Measurements from ENCODE around the gene TSC2.

The TSC2 gene

GRCh38 chr16:2084895-2085625 is 37.3 kb downstream of the TSC2 start:
- H3K4me3 ChIP-seq (ENCODE audit: low read length): no peak overlapping the region
- no peak for DNase-seq (ENCODE audit: low read depth)
- TF ChIP-seq CTCF (conservative IDR thresholded peaks at IDR 0.05; ENCODE audit: low read depth, low read length): no peak

GRCh38 chr16:2085669-2086068 is 37.9 kb downstream of the TSC2 start:
- no peak for DNase-seq (ENCODE audit: low read depth)
- H3K4me3 ChIP-seq (ENCODE audit: low read length): no peak overlapping the region
- TF ChIP-seq CTCF (conservative IDR thresholded peaks at IDR 0.05; ENCODE audit: low read depth, low read length): no peak

- TF ChIP-seq CTCF (conservative IDR thresholded peaks at IDR 0.05; ENCODE audit: low read depth, low read length): no peak
Observed at GRCh38 chr16:2086106-2086742, 38.4 kb downstream of the TSC2 start.

GRCh38 chr16:2086812-2087747 is 39.3 kb downstream of the TSC2 start:
- TF ChIP-seq CTCF (conservative IDR thresholded peaks at IDR 0.05; ENCODE audit: low read depth, low read length): no peak
- H3K4me3 ChIP-seq (ENCODE audit: low read length): no peak overlapping the region
- DNase-seq (ENCODE audit: low read depth): no peak

More at GRCh38 chr16:2086106-2086742, 38.4 kb downstream of the TSC2 start:
- no peak for DNase-seq (ENCODE audit: low read depth)
- no peak overlapping the region for H3K4me3 ChIP-seq (ENCODE audit: low read length)

GRCh38 chr16:2087748-2088631 is 40.2 kb downstream of the TSC2 start:
- no peak for DNase-seq (ENCODE audit: low read depth)
- no peak for TF ChIP-seq CTCF (conservative IDR thresholded peaks at IDR 0.05; ENCODE audit: low read depth, low read length)
- H3K4me3 ChIP-seq (ENCODE audit: low read length): no peak overlapping the region

- no peak overlapping the region for H3K4me3 ChIP-seq (ENCODE audit: low read length)
- no peak for DNase-seq (ENCODE audit: low read depth)
- TF ChIP-seq CTCF (conservative IDR thresholded peaks at IDR 0.05; ENCODE audit: low read depth, low read length): no peak
Observed at GRCh38 chr16:2088759-2089358, 41.1 kb downstream of the TSC2 start.

Data from retinal pigment epithelial cell (primary cell).